Hepatic stellate cell (primary cell): Measurements from ENCODE around the gene RBM10.

ENCODE experiments used
- DNase-seq: peaks from one replicate; pipeline ENCODE4 v3.0.0; 2011; ENCODE audit warnings: low spot score

Gene RBM10

GRCh38 chrX:47177079-47177478, 32.1 kb downstream of the RBM10 start:
- DNase-seq: no peak

- no peak for DNase-seq
These were observed 33.3 kb downstream of the RBM10 start for GRCh38 chrX:47178337-47178736.

DNA sequence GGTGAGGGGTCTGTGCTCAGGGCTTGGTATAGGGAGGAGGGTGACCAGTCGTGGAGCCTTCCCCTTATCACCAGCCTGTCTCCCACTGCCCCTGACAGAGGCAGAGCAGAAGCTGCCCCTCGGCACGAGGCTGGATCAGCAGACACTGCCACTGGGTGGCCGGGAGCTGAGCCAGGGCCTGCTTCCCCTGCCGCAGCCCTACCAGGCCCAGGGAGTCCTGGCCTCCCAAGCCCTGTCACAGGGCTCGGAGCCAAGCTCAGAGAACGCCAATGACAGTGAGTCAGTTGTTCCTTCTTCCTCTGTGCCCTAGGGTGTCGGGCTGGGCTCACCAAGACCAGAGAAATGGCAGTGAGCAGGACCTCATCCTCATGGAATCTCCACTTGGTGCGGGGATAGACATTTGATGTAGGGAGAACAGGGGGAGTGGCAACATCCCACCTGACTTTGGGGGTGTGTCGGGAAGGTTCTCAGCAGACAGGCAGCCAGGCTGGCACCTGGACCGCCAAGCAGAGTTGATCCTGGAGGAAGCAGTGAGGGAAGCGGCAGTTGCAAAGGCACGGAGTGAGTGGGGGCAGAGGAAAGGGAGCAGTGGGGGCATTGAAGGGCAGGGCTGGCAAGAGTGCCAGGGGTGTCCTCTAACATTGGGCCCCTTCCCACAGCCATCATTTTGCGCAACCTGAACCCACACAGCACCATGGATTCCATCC, 34.4 kb downstream of the RBM10 start:
- peak; percentile 64 for DNase-seq

DNA sequence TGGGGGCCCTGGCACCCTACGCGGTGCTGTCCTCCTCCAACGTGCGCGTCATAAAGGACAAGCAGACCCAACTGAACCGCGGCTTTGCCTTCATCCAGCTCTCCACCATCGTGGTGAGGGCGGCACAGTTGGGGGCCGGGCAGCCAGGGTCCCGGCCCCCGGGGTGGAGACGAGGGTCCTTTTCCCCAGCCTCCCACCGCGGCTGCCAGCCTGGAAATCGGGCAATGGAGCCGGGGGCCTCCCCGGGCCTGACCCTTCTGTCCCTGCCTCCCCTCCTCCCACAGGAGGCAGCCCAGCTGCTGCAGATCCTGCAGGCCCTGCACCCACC, 34.9 kb downstream of the RBM10 start:
- no peak for DNase-seq

GRCh38 chrX:47180346-47180745, 35.3 kb downstream of the RBM10 start:
- DNase-seq: no peak

GRCh38 chrX:47181301-47181700, 36.3 kb downstream of the RBM10 start:
- no peak for DNase-seq

DNA sequence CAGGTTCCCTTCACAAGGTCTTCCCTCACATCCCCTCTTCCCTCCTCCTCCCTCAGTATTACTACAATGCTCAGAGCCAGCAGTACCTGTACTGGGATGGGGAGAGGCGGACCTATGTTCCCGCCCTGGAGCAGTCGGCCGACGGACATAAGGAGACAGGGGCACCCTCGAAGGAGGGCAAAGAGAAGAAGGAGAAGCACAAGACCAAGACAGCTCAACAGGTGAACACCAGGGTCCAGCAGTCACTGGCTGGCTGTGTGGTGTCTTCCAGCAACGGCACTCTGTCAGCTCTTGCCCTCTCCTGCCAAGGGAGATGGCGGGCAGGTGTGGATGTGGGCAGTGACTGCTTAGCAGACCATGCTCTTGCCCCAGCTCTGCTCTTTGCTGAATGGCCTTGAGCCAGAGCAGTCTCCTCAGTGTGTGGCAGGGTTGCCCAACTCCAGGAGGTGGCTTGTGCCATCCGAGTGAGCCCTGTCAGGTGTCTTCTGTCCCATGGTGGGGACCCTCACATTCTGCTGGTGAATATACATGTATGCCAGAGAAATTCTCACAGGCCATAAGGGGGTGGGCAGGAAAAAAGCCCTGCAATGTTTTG, 37.2 kb downstream of the RBM10 start:
- no peak for DNase-seq

GRCh38 chrX:47184486-47184885, 39.5 kb downstream of the RBM10 start:
- no peak for DNase-seq

DNA sequence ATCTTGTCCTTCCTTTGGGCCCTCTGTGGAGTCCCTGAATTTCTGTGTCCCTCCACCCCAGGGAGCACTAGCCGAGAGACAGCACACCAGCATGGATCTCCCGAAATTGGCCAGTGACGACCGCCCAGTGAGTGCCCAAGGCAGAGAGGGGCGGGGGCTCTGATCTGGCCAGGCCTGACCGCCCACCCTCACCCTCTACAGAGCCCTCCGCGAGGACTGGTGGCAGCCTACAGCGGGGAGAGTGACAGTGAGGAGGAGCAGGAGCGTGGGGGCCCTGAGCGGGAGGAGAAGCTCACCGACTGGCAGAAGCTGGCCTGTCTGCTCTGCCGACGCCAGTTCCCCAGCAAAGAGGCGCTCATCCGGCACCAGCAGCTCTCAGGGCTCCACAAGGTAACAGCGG, 40.2 kb downstream of the RBM10 start:
- no peak for DNase-seq

DNA sequence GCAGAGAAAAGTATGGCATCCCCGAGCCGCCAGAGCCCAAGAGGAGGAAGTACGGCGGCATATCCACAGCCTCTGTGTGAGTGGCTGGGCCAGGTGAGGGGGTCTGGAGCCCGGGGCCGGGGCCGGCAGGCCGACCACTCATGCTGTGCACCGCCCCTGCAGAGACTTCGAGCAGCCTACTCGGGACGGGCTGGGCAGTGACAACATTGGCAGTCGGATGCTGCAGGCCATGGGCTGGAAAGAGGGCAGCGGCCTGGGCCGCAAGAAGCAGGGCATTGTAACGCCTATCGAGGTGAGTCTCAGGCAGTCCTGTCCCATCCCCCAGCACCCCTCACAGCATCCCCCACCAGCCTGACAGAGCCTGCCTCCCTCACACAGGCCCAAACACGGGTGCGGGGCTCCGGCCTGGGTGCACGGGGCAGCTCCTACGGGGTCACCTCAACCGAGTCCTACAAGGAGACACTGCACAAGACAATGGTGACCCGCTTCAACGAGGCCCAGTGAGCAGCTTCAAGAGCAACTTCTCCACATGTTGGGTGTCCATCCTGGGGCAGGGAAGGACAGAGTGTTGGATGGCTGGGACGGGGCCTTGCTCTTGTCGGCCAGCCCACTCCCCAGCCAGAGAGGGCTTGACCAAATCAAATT, 41.2 kb downstream of the RBM10 start:
- no peak for DNase-seq

DNA sequence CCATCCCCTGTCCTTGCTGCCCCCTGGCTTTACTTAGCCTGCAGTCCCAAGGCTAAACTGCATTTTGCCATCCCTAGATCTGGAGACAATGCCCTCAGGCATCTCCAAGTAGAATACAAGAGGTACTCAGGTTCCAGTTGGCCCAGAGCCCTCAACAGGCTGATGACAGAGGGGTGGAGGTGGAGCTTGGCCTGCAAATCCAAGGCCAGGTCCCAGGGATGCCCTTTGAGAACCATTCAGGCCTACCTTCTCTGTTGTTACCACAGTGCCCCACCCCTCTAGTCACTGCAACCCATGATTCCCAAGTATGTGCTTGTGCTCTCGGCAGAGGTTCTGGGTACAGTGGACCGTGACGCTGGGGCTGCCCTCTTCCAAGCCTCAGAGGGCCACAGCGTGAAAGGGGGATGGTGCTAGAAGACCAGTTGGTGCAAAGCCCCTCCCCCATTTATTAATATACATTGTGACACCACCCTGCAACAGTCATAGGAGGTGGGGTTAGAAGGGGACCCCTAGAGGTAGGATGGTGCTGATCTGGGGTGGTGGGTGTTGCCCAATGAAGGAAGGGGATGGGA, 42.2 kb downstream of the RBM10 start:
- DNase-seq: no peak

- DNase-seq: no peak
These were observed 44.9 kb downstream of the RBM10 start for GRCh38 chrX:47189906-47190305.

DNA sequence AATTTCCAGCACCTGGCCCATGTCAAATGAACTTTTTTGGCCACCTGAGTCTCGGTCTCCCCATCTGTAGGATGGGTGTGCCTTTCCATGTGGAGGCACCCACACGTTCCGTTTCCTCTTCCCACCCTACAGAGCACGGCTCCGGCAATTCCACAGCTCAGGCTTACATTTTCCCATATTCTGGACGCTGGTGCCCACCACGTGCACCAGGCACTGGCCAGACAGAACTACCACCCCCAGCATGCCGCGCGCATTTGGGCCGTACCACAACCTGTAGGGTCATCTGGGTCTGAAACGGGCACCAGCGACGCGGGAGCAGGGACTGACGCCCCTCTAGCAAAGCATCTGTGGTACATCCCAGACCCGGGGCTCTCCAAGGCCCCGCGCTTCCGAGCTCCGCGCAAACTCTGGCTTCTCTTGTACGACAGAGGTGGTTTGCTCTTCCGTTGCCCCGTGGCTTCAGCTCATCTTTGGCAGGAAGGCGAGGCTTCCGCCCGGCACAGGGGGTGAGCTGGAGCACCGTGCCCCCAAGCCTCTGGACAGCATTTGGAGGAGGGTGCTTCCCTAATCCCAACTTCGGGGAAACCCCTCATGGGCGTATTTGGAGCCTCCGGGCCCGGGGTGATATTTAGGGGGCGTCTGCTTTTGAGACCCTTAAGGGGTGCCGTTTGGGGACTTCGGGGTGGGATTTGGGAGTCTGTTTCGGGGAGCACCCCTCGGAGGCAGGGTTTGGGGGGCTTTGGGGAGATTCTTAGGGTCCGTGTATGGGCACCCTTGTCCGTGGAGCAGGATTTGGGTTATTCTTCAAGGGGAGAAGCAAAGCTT, 45.6 kb downstream of the RBM10 start:
- DNase-seq: peak; percentile 92

GRCh38 chrX:47191331-47191730, 46.3 kb downstream of the RBM10 start:
- DNase-seq: no peak

DNA sequence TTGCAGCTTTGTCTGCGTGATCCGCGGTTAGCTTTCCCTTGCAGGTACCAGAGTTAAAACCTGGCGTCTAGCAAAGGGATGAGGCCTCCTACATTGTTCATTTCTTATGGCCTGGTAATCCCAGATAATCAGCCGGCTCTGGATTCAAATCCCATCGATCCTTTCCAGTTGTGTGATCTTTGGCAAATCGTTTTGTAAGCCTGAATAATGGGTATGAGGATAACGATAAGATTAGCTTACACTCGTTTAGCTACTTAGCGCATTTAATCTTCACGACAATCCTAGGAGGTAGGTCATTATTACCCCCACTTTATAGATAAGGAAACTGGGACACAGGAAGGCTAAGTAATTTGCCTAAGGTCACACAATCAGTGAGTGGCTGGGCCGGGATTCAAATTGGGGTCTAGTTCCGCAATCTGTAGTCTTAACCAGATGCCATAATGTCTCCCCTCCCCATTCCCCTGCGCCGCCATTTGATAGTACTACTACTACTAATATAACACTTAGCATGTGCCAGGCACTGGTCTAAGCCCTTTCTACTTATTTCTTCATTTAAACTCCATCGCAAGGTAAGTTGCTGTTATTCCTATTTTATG, 46.9 kb downstream of the RBM10 start:
- DNase-seq: no peak

DNA sequence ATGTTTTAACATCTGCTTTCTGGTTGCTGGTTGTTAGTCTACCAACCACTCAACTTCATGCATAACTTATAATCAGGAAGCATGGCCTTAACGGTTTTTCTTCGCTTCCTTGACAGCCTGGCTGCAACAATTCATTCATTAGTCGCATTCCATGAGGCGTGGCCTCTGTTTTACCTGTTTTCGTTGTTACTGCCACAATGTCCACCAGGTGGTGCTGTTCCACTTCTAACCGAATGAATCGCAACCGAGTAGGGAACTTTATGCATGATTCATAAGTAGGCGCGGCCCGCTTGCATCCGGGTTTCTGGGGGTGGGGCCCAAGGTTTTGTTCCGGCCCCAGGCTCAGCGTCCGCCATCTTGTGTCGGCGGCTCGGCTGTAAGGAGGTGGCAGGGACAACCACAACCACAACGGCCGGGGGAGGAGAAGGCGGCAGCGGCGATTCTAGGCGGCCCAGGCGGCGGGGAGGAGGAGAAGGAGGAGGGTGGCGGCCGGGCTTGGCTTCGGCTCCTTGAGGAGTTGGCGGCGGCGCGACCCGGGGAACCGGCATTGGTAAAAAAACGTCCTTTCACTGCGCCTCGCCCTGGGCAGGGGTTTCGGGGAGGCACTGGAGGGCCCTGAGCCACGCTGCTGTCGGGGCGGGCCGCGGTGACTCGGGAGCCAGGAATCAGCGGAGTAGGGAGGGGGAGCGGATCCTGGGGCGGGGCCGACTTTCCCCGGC, 48.6 kb downstream of the RBM10 start, which contains the start of gene UBA1:
Gene UBA1, plus strand, starts transcription at position 355 of the 719 bp plus-strand sequence. CDS start 4,974 bp downstream, outside the sequence.
- peak; percentile 98 for DNase-seq

- DNase-seq: no peak
These were observed 49.3 kb downstream of the RBM10 start for GRCh38 chrX:47194194-47194787.

DNA sequence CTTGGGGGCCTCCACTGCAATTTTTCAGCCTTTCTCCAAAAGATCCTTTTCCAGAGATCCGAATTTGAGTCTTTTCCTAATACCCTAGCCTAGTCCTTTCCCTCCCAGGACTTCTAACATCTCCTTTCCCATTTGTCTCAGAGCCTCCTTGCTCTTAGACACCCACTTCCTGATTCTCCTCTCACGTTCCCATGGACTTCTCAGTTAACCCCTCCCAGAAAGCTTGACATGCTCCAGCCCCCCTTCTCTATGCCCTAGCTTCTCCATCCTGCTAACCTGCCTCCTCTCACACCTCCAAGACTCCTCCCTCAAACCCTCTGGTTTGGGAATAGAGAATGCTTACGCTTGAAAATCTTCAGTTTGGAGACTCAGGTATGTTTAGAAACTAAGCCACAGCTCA, 51.1 kb downstream of the RBM10 start:
- DNase-seq: no peak

DNA sequence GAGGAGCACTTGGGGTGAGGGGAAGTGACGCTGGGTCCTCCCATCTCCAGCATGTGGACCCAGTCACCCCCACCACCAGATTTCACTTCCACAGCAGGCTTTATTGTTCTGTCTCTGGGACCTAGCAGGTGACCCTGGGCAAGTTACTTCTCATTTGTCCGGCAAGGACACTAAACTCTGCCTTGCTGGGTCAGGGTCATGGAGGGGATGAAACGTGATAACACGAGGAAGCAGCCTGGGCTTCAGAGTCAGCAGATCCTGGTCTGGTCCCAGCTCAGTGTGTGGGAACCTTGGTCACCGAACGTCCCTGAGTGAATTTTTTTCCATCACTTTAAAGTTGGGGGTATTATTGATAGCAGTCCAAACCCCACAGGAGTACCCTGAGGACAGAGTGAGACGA, 52.5 kb downstream of the RBM10 start:
- no peak for DNase-seq

DNA sequence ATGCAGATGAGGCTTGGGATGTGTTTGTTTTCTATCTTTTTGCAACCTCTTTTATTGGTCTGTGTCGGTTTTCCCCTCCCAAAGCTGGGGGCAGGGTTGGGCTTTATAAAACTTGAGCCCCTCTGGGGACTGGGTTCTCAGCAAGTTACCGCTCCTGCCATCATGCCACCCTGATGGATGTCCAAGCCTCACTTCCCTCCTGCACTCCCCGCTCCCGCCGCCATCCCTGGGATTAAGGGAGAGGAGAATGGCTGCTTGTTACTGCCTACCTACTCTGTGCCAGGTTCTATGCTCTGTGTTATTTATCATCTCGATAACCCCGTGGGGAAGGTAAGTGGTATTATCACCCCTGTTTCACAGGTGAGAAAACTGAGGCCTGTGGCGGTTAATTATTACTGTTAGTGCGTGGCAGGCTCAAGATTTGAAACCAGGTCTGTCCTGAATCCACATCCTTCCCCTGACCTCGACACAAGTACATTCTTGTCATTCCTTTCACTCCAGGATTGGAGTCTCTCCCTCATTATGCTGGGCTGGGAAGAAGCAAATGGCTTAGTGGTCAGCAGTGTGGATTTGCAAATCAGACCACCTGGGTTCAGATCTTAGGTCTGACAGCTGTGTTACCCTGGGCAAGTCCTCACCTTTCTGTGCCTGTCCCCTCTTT, 53.1 kb downstream of the RBM10 start:
- peak; percentile 46 for DNase-seq
